Measurements from ENCODE around the gene CHCHD6.

CHCHD6 gene

GRCh38 chr3:126965526-126966080 lies 261.6 kb downstream of the CHCHD6 start:
- Histone ChIP-seq H3K9me3 (ENCODE audit: insufficient read depth, low read length, severe bottlenecking) (no peaks in the 10 kb centered on the region), H3K4me3 (ENCODE audit: low read depth in 1 of 2, low read length in 2 of 2) (no peak overlapping the region), H3K79me2 (ENCODE audit: insufficient read depth, low read length) (no peaks in the 10 kb centered on the region), H3K27me3 (ENCODE audit: insufficient read depth, low read length, poor library complexity) (no peaks in the 10 kb centered on the region), H4K20me1 (ENCODE audit: insufficient read depth, low read length) (peaks cover 2% of the 10 kb centered on the region; the same call in 1 of the 2 replicates), H3K4me1 (ENCODE audit: insufficient read depth, low read length) (no peaks in the 10 kb centered on the region), H3K27ac (ENCODE audit: low read length) (no peak overlapping the region), H3K9ac (ENCODE audit: low read depth, low read length) (no peak overlapping the region), H3K4me2 (ENCODE audit: insufficient read depth, low read length) (no peak overlapping the region), H3K36me3 (ENCODE audit: insufficient read depth, low read length) (peaks cover 7% of the 10 kb centered on the region), H2AFZ (ENCODE audit: low read depth, low read length) (no peak overlapping the region)
- DNase-seq = no peak
- no peak for ATAC-seq (ENCODE audit: insufficient read depth, low read depth)
- TF ChIP-seq EZH2 (IDR thresholded peaks at IDR 0.05; ENCODE audit: borderline replicate concordance, low read depth, low read length, severe bottlenecking) (no peak), CTCF (IDR thresholded peaks at IDR 0.05; ENCODE audit: borderline replicate concordance, extremely low read depth, low read length, poor library complexity, severe bottlenecking) (no peak)

GRCh38 chr3:126967386-126967785 lies 263.3 kb downstream of the CHCHD6 start:
- no peak for ATAC-seq (ENCODE audit: insufficient read depth, low read depth)
- no peak overlapping the region for H3K4me3 ChIP-seq (ENCODE audit: low read depth in 1 of 2, low read length in 2 of 2)

DNA sequence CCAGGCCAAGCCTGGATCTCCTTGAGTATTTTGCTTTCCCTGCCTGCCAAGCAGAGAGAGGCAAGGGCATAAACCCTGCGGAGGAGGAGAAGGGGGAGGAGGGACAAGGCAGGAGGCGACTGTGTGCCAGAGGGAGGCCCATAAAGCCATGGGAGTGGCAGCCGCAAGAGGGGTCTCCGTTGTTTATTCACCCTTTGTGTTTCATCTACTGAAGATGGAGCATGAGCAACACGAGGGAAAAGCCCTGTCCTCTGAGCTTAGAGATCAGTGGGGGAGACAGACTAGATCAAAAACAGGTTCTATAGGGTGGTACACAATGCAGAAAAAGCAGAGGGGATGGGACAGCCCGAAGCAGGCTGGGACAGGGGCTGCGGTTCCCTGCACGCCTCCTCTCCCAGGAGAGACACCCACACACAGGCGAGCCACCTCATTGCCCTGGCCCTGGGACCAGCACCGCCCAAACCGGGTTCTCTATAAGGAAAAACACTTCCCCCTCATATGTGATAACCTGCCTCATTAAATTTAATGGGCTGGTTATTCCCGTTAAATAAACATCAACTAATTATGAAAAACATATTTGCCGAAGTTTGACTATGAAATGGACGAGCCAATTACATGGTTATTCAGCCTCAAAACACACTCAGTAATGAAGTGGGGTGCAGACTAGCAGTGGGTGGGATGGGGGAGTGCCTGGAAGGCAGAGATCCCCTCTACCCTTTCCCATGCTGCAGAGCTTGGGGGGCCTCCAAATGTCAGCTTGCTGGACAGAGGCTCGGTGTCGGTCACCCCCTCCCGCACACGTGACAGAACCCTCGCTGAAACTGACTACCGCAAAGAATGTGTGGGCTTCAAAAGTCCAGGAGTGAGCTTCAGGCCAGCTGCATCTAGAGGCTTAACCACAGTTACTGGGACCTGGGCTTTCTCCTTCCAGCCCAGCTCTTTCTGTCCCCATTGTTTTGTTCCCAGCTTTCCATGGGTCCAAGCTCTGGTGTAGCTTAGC lies 264.7 kb downstream of the CHCHD6 start:
- Histone ChIP-seq H4K20me1 (ENCODE audit: insufficient read depth, low read length) (peaks cover 2% of the 10 kb centered on the region; the same call in 1 of the 2 replicates), H2AFZ (ENCODE audit: low read depth, low read length) (no peak overlapping the region)
- DNase-seq = no peak

More at GRCh38 chr3:126967386-126967785, 263.3 kb downstream of the CHCHD6 start:
- Histone ChIP-seq H3K36me3 (ENCODE audit: insufficient read depth, low read length) (no peaks in the 10 kb centered on the region), H3K4me2 (ENCODE audit: insufficient read depth, low read length) (no peak overlapping the region), H4K20me1 (ENCODE audit: insufficient read depth, low read length) (peaks cover 2% of the 10 kb centered on the region; the same call in 1 of the 2 replicates), H3K9ac (ENCODE audit: low read depth, low read length) (no peak overlapping the region), H2AFZ (ENCODE audit: low read depth, low read length) (no peak overlapping the region), H3K79me2 (ENCODE audit: insufficient read depth, low read length) (no peaks in the 10 kb centered on the region), H3K9me3 (ENCODE audit: insufficient read depth, low read length, severe bottlenecking) (no peaks in the 10 kb centered on the region), H3K27ac (ENCODE audit: low read length) (no peak overlapping the region), H3K27me3 (ENCODE audit: insufficient read depth, low read length, poor library complexity) (no peaks in the 10 kb centered on the region), H3K4me1 (ENCODE audit: insufficient read depth, low read length) (no peaks in the 10 kb centered on the region)
- TF ChIP-seq CTCF (IDR thresholded peaks at IDR 0.05; ENCODE audit: borderline replicate concordance, extremely low read depth, low read length, poor library complexity, severe bottlenecking) (no peak), EZH2 (IDR thresholded peaks at IDR 0.05; ENCODE audit: borderline replicate concordance, low read depth, low read length, severe bottlenecking) (no peak)
- no peak for DNase-seq

More for the DNA sequence above, 264.7 kb downstream of the CHCHD6 start:
- no peaks in the 10 kb centered on the region for H3K4me1 ChIP-seq (ENCODE audit: insufficient read depth, low read length)
- no peaks in the 10 kb centered on the region for H3K36me3 ChIP-seq (ENCODE audit: insufficient read depth, low read length)
- no peak for TF ChIP-seq CTCF (IDR thresholded peaks at IDR 0.05; ENCODE audit: borderline replicate concordance, extremely low read depth, low read length, poor library complexity, severe bottlenecking)
- no peak for TF ChIP-seq EZH2 (IDR thresholded peaks at IDR 0.05; ENCODE audit: borderline replicate concordance, low read depth, low read length, severe bottlenecking)
- ATAC-seq (ENCODE audit: insufficient read depth, low read depth) = no peak
- no peak overlapping the region for H3K27ac ChIP-seq (ENCODE audit: low read length)
- no peak overlapping the region for H3K4me2 ChIP-seq (ENCODE audit: insufficient read depth, low read length)
- H3K9ac ChIP-seq (ENCODE audit: low read depth, low read length) = no peak overlapping the region
- no peak overlapping the region for H3K4me3 ChIP-seq (ENCODE audit: low read depth in 1 of 2, low read length in 2 of 2)
- H3K79me2 ChIP-seq (ENCODE audit: insufficient read depth, low read length) = no peaks in the 10 kb centered on the region
- no peaks in the 10 kb centered on the region for H3K9me3 ChIP-seq (ENCODE audit: insufficient read depth, low read length, severe bottlenecking)
- no peaks in the 10 kb centered on the region for H3K27me3 ChIP-seq (ENCODE audit: insufficient read depth, low read length, poor library complexity)

Measured in DND-41 (cell line).